ENCODE measurements around the gene CHRNB2.

- TF ChIP-seq CTCF (IDR thresholded peaks at IDR 0.05; ENCODE audit: insufficient read depth, low read length, poor library complexity, severe bottlenecking) (no peak), EZH2phosphoT487 (conservative IDR thresholded peaks at IDR 0.05; ENCODE audit: low read length) (no peak)
These were observed 23.2 kb downstream of the CHRNB2 start for GRCh38 chr1:154590756-154591155.
